Fibroblast of skin of abdomen (primary cell): ENCODE measurements around the gene SLC25A20.
"Not testable (repeated sequence)": the region's sequence is repeated elsewhere in the genome, so short reads cannot be mapped to it uniquely, and the experiment has no call there.

Source experiments
- DNase-seq: peaks from one replicate; pipeline ENCODE4 v3.0.0-alpha.2; 2013

The SLC25A20 gene

GRCh38 chr3:48845170-48845569 lies 53.5 kb downstream of the SLC25A20 start:
- no peak for DNase-seq

GRCh38 chr3:48837163-48837562 lies 61.5 kb downstream of the SLC25A20 start:
- DNase-seq = no peak

- peak; percentile 31 for DNase-seq
Observed at GRCh38 chr3:48835650-48836366, 62.9 kb downstream of the SLC25A20 start.

- DNase-seq = no peak
Observed at GRCh38 chr3:48832684-48833083, 66.0 kb downstream of the SLC25A20 start.

GRCh38 chr3:48830715-48831114 lies 68.0 kb downstream of the SLC25A20 start:
- peak; percentile 23 for DNase-seq

- DNase-seq = not testable (repeated sequence)
Observed at GRCh38 chr3:48829525-48829924, 69.2 kb downstream of the SLC25A20 start.

GRCh38 chr3:48827874-48828273 lies 70.8 kb downstream of the SLC25A20 start:
- not testable (repeated sequence) for DNase-seq

- peak; percentile 95 for DNase-seq
Observed at GRCh38 chr3:48826451-48826850, 72.2 kb downstream of the SLC25A20 start.

GRCh38 chr3:48820612-48821324 lies 77.9 kb downstream of the SLC25A20 start:
- DNase-seq = peak; percentile 59

GRCh38 chr3:48819234-48820221 lies 79.2 kb downstream of the SLC25A20 start:
- no peak for DNase-seq

GRCh38 chr3:48811524-48811923 lies 87.2 kb downstream of the SLC25A20 start:
- DNase-seq = no peak
